OCI-M1 (cell line): ENCODE data around the gene NAP1L4.
A peak's percentile ranks its signal among the peaks of the same experiment; 100 is the strongest.

ENCODE experiments used
- DNase-seq: peaks from one replicate; lab custom pipeline; 2025; lab: John Stamatoyannopoulos, UW

NAP1L4 gene

GRCh38 chr11:2904153-2905052 lies 87.7 kb downstream of the NAP1L4 start:
- DNase-seq = no peak

DNA sequence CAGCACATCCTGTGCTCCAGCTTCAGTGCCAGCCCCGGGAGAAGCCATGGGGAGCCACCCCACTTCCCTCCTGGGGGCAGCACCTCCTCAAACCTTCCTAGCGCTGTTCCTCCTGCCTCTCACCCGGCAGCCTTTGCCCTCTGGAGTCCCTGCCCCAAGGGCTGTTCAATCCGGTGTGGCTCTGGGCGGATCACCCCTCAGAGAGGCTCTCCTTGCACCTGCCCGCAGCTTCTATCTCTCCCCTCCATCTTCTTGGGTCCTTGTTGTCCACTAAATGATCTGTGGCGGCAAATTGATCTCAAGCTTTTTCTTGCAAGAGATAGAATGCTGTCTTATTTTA lies 88.5 kb downstream of the NAP1L4 start:
- no peak for DNase-seq

GRCh38 chr11:2902784-2903671 lies 89.1 kb downstream of the NAP1L4 start:
- no peak for DNase-seq

DNA sequence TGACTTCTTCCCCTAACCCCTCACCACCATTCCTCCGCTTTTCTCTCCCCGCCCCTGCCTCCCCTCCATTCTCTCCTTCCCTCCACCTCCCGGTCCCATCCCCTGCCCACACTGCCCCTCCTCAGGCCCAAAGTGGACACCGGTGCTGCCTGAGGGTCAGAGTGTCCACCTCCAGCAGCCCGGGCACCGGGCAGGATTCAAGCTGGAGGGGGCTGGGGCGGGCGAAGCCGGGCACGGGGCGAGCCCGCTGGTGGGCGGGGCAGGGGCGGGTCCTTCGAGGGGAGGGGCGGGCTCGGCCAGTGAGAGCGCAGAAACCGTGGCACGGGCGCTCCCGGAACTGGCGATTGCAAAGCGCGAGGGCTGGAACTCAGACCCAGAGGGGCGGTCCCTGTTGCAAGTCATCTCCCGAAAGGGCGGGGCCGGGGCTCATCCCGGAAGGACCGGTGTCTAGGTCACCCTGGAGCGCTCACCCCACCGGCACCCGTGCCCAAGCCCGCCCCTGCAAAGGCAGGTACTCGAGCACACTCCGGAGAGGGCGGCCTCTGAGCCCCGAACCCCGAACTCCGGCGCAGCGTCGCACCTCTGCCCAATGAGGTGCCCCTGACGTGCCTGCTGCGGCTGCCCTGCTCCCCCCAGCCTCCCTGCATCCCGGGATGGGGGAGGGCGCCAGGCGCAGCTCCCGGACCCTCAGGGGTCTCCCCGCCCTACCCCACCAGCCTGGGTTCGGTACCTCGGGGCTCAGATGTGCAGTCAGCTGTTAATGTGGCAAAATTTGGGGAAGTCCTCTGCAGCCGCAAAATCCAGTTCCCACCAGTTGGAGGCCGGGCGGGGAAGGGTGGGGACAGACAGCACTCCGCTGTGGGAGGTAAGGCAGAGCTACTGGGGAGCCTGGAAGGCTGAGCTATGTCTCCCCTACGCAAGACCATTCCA lies 90.0 kb downstream of the NAP1L4 start:
- peak; percentile 95 for DNase-seq

GRCh38 chr11:2901196-2901796 lies 90.8 kb downstream of the NAP1L4 start:
- no peak for DNase-seq

DNA sequence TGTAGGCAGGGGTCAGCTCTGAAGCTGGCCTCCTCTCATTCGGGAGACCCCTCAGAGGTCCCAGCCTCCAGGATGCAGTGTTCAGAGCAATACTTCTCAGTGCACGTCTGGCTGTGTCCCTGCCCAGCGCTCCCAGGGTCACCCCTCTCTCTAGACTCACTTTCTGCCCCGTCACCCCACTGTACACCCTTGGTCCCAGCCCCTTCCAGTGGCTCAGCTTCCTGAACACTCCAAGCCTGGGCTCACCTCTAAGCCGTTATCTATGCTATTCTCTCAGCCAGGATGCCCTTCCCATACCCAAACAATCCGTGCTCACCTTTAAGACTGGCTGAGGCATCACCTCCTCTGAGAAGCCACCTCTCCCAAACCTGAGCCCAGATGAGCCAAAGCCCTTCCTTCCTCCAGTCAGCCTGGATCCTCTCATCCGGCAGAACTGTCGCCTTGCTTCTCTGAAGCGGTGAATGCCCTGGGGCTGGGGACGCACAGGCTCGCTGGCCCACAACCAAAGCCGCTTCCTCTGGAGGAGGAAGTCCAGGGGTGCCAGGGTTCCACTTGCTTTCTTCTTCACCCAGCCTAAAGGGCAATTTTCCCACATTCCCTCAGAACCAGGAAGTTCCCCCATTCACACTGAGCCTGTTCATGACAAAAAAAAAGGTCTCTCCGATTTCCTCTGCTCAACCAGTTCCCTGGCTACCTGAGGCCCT lies 92.9 kb downstream of the NAP1L4 start:
- no peak for DNase-seq

DNA sequence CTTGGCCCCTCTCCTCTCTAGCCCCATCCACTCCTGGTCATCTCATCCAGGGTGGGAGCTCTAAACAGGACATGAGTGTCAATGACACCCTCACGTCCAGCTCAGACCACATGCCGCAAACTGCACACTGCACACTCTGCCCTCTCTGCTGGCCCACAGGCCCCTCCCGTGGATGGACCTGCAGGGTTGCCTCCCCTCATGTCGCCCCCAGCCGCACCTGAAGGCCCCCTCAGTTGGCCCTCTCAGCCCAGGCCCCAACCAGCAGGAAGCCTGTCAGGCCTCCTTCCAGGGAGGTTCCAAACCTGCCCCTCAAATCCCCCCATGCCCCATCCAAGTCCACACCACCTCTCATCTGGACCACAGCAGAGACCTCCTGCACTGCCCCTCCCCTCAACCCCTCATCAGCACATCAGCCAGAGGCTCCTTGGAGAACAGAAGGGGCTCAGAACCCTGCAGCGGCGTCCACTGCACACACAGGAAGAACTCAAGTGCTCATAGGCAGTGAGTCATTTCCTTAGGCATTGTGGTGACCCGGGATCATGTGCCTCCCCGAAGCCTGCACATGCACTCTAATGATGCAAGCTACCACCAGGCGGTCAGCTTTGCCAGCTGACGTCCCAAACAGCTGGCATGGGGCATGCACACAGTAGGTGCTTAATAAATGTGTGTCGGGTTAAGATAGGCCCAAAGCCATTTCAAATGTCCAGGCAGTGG lies 93.6 kb downstream of the NAP1L4 start:
- DNase-seq = peak; percentile 31

- DNase-seq = no peak
Observed at GRCh38 chr11:2897048-2897447, 95.1 kb downstream of the NAP1L4 start.

- no peak for DNase-seq
Observed at GRCh38 chr11:2896047-2896446, 96.1 kb downstream of the NAP1L4 start.
